Measurements from ENCODE around the gene ARSI.

ARSI gene

GRCh38 chr5:150294551-150295071, 8.1 kb downstream of the ARSI start:
- ATAC-seq, result no peak
- TF ChIP-seq PPARA (CRISPR knock-in tag; IDR thresholded peaks at IDR 0.05; ENCODE audit: borderline replicate concordance) (no peak), ZNF8 (CRISPR knock-in tag; IDR thresholded peaks at IDR 0.05) (no peak)

GRCh38 chr5:150293091-150293941, 9.4 kb downstream of the ARSI start:
- ATAC-seq, result 0 out of 3 replicates have a peak, but pooled peaks have one; percentile 10
- no peak for TF ChIP-seq ISL1 (CRISPR knock-in tag; IDR thresholded peaks at IDR 0.05)
- no peak for TF ChIP-seq CREB5 (CRISPR knock-in tag; IDR thresholded peaks at IDR 0.05; ENCODE audit: low read depth)
- TF ChIP-seq OSR1 (CRISPR knock-in tag; IDR thresholded peaks at IDR 0.05), result no peak
- no peak for TF ChIP-seq ZFP3 (CRISPR knock-in tag; IDR thresholded peaks at IDR 0.05)
- TF ChIP-seq TCF4 (CRISPR knock-in tag; IDR thresholded peaks at IDR 0.05; ENCODE audit: borderline replicate concordance), result no peak
- no peak for TF ChIP-seq TOX (CRISPR knock-in tag; IDR thresholded peaks at IDR 0.05; ENCODE audit: borderline replicate concordance)
- TF ChIP-seq TSHZ2 (CRISPR knock-in tag; IDR thresholded peaks at IDR 0.05), result no peak
- TF ChIP-seq PPARA (CRISPR knock-in tag; IDR thresholded peaks at IDR 0.05; ENCODE audit: borderline replicate concordance), result no peak
- TF ChIP-seq ZNF8 (CRISPR knock-in tag; IDR thresholded peaks at IDR 0.05), result no peak
- no peak for TF ChIP-seq ARNTL (CRISPR knock-in tag; IDR thresholded peaks at IDR 0.05; ENCODE audit: borderline replicate concordance, low read depth)
- no peak for TF ChIP-seq ZNF565 (CRISPR knock-in tag; conservative IDR thresholded peaks at IDR 0.05; ENCODE audit: low read depth)
- no peak for TF ChIP-seq ESRRG (CRISPR knock-in tag; IDR thresholded peaks at IDR 0.05)
- TF ChIP-seq, protein P1, sequence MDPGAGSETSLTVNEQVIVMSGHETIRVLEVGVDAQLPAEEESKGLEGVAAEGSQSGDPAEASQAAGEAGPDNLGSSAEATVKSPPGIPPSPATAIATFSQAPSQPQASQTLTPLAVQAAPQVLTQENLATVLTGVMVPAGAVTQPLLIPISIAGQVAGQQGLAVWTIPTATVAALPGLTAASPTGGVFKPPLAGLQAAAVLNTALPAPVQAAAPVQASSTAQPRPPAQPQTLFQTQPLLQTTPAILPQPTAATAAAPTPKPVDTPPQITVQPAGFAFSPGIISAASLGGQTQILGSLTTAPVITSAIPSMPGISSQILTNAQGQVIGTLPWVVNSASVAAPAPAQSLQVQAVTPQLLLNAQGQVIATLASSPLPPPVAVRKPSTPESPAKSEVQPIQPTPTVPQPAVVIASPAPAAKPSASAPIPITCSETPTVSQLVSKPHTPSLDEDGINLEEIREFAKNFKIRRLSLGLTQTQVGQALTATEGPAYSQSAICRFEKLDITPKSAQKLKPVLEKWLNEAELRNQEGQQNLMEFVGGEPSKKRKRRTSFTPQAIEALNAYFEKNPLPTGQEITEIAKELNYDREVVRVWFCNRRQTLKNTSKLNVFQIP (CRISPR knock-in tag; IDR thresholded peaks at IDR 0.05; ENCODE audit: borderline replicate concordance, low read depth), result no peak
- TF ChIP-seq GLIS3 (CRISPR knock-in tag; IDR thresholded peaks at IDR 0.05), result no peak
- no peak for TF ChIP-seq SNAI2 (CRISPR knock-in tag; IDR thresholded peaks at IDR 0.05)

GRCh38 chr5:150291388-150292385, 11.0 kb downstream of the ARSI start:
- ATAC-seq, result no peak
- TF ChIP-seq GLIS3 (CRISPR knock-in tag; IDR thresholded peaks at IDR 0.05) (no peak), ARNTL (CRISPR knock-in tag; IDR thresholded peaks at IDR 0.05; ENCODE audit: borderline replicate concordance, low read depth) (no peak), ZNF70 (CRISPR knock-in tag; IDR thresholded peaks at IDR 0.05) (no peak), ISL1 (CRISPR knock-in tag; IDR thresholded peaks at IDR 0.05) (no peak), TCF4 (CRISPR knock-in tag; IDR thresholded peaks at IDR 0.05; ENCODE audit: borderline replicate concordance) (no peak), ZFP30 (CRISPR knock-in tag; IDR thresholded peaks at IDR 0.05) (no peak)

- no peak for TF ChIP-seq PPARA (CRISPR knock-in tag; IDR thresholded peaks at IDR 0.05; ENCODE audit: borderline replicate concordance)
- TF ChIP-seq TOX (CRISPR knock-in tag; IDR thresholded peaks at IDR 0.05; ENCODE audit: borderline replicate concordance), result no peak
- no peak for TF ChIP-seq ZFP3 (CRISPR knock-in tag; IDR thresholded peaks at IDR 0.05)
- ATAC-seq, result no peak
Measured at GRCh38 chr5:150289551-150290390, 12.9 kb downstream of the ARSI start, which contains the start of gene CAMK2A. TSS of gene CAMK2A (minus strand) at chr5:150289773. CDS start at chr5:150289625, 148 bp downstream.
